Tibial nerve (tissue), 4 donors: ENCODE measurements around the gene GAL3ST3. TPM values are rescaled to one million over a fixed set of nuclear protein-coding genes. Genes with fewer than 3 reads are reported as not detected.

Source experiments
- DNase-seq, 2 donors: peaks; one replicate each; pipeline ENCODE4 v3.0.0-alpha.2; 2019; ENCODE audit warnings: low spot score in 2 of 2
- H3K27ac ChIP-seq, 4 donors: fragments of 200-600 bp; sonication (generic) in 3 of 4; one replicate each; pipeline ENCODE4 v1.5.1; 2017 to 2019; ENCODE audit warnings: mild to moderate bottlenecking in 1 of 4
- H3K27me3 ChIP-seq, 2 donors: fragments of 200-600 bp; sonication (generic) in 1 of 2; one replicate each; pipeline versions ENCODE4 v1.5.1 to v1.6.0; 2017 to 2019
- H3K36me3 ChIP-seq, 3 donors: fragments of 200-600 bp; sonication (generic); one replicate each; pipeline ENCODE4 v1.5.1; 2018 to 2019
- H3K4me1 ChIP-seq, 4 donors: fragments of 200-600 bp; sonication (generic) in 3 of 4; one replicate each; pipeline ENCODE4 v1.5.1; 2017 to 2019
- H3K4me3 ChIP-seq, 4 donors: fragments of 200-600 bp; sonication (generic) in 3 of 4; one replicate each; pipeline ENCODE4 v1.5.1; 2017 to 2019; ENCODE audit warnings: mild to moderate bottlenecking in 1 of 4, moderate library complexity in 1 of 4
- H3K9me3 ChIP-seq, 4 donors: fragments of 200-600 bp; sonication (generic) in 3 of 4; one replicate each; pipeline ENCODE4 v1.5.1; 2017 to 2019
- EP300 ChIP-seq, 2 donors: sonication (generic); formaldehyde crosslinking; IDR thresholded peaks; one replicate each; pipeline ENCODE4 v1.6.1; 2017; ENCODE audit warnings: antibody characterized with exemption in 2 of 2, mild to moderate bottlenecking in 1 of 2
- POLR2A ChIP-seq, 2 donors: fragments of 450-650 bp; IDR thresholded peaks; one replicate each; pipeline ENCODE4 v1.6.1; 2017; ENCODE audit warnings: antibody characterized with exemption in 2 of 2, mild to moderate bottlenecking in 2 of 2, moderate library complexity in 2 of 2
- WGBS, 2 donors: methylation state at CpG; one replicate each; pipeline ENCODE4 v1.1.5; 2018; 5-methylcytosine and 5-hydroxymethylcytosine counted together
- total RNA-seq, 4 donors: library from RNA; depleted of rRNA; stranded (reverse); fragments of >200 nt; gene quantifications; one replicate each; pipeline ENCODE4 v1.1.0, GENCODE V29; 2016
- TF ChIP-seq, protein P1 (sequence below), 5 experiments: fragments of 200-600 bp in 3 of 5; fragments of 450-650 bp in 2 of 5; sonication (generic) in 3 of 5; IDR thresholded peaks; one replicate each; pipeline ENCODE4 v1.5.1; 2016 to 2019; ENCODE audit warnings: antibody characterized with exemption in 5 of 5, mild to moderate bottlenecking in 3 of 5, moderate library complexity in 2 of 5

Gene GAL3ST3
- total RNA-seq, 4 donors from 2014 or later: not detected

DNA sequence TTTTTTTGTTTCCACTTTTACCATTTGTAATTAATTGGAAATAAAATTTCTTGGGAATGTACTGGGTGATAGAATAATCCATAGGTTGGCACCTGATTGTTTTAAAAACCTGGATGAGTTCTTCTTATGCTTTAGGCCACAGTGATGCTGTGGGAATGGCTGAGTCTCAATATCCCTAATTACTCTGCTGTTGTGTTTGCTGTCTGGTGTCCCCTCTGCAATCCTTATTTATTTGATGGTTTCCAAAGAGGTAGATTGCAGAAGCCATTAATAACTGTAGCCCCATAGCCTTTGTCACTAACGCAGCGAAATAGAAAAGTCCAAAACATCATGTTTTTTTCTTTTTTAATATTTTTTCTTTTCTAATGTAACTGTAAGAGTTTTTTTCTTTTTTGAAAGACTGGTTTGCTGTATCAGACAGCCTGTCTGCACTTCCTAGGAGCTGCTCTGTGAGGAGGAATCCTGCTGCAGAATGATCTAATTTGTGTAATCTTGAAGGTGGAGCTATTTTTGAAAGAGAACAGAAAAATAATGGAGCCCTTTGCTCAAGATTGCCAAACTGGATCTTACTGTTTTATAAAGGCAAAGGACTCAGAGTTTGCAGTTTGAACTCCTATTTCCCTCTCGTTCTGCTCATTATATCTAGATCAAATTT lies 36.0 kb upstream of the GAL3ST3 start:
- no peak for DNase-seq
- Histone ChIP-seq H3K9me3 (no peaks in the 10 kb centered on the region), H3K4me3 (no peak overlapping the region), H3K27ac (no peak overlapping the region), H3K27me3 (no peaks in the 10 kb centered on the region), H3K4me1 (peaks cover 0 to 66% (median 37%) of the 10 kb centered on the region in 4 donors), H3K36me3 (no peaks in the 10 kb centered on the region)
- 85 to 91% methylated on average over 3 of the region's 3 CpGs for WGBS, 2 donors
- TF ChIP-seq POLR2A (IDR thresholded peaks at IDR 0.05) (no peak), EP300 (IDR thresholded peaks at IDR 0.05) (no peak)
- TF ChIP-seq, protein P1, sequence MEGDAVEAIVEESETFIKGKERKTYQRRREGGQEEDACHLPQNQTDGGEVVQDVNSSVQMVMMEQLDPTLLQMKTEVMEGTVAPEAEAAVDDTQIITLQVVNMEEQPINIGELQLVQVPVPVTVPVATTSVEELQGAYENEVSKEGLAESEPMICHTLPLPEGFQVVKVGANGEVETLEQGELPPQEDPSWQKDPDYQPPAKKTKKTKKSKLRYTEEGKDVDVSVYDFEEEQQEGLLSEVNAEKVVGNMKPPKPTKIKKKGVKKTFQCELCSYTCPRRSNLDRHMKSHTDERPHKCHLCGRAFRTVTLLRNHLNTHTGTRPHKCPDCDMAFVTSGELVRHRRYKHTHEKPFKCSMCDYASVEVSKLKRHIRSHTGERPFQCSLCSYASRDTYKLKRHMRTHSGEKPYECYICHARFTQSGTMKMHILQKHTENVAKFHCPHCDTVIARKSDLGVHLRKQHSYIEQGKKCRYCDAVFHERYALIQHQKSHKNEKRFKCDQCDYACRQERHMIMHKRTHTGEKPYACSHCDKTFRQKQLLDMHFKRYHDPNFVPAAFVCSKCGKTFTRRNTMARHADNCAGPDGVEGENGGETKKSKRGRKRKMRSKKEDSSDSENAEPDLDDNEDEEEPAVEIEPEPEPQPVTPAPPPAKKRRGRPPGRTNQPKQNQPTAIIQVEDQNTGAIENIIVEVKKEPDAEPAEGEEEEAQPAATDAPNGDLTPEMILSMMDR (IDR thresholded peaks at IDR 0.05): no peak

DNA sequence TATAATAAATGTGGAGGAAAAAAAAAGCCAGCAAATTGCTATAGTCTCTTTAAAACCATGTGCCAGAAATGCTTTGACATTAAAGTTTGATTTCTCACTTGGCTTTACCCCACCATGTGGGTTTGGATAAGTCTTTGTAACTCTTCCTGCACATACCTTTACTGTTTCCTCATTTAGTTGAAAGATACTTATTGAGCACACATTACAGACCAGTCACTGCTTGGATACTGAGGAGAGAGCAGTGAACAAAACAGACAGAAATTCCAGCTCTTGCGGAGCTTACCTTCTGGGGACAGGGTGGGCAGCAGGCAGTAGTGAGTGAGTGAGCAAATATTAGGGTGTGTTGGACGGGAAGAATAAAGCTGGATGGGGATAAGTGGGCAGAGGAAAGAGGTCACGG lies 34.8 kb upstream of the GAL3ST3 start:
- TF ChIP-seq, protein P1 (IDR thresholded peaks at IDR 0.05): no peak
- no peak for TF ChIP-seq EP300 (IDR thresholded peaks at IDR 0.05)
- no peak for TF ChIP-seq POLR2A (IDR thresholded peaks at IDR 0.05)
- whole genome bisulfite sequencing, 2 donors: 91 to 94% methylated on average over 3 of the region's 3 CpGs
- Histone ChIP-seq H3K36me3 (no peaks in the 10 kb centered on the region), H3K9me3 (no peaks in the 10 kb centered on the region), H3K27me3 (no peaks in the 10 kb centered on the region), H3K4me1 (peaks cover 0 to 66% (median 38%) of the 10 kb centered on the region in 4 donors), H3K4me3 (no peak overlapping the region), H3K27ac (peak overlapping the region in 1 of 4 donors; percentile 15)
- no peak for DNase-seq

DNA sequence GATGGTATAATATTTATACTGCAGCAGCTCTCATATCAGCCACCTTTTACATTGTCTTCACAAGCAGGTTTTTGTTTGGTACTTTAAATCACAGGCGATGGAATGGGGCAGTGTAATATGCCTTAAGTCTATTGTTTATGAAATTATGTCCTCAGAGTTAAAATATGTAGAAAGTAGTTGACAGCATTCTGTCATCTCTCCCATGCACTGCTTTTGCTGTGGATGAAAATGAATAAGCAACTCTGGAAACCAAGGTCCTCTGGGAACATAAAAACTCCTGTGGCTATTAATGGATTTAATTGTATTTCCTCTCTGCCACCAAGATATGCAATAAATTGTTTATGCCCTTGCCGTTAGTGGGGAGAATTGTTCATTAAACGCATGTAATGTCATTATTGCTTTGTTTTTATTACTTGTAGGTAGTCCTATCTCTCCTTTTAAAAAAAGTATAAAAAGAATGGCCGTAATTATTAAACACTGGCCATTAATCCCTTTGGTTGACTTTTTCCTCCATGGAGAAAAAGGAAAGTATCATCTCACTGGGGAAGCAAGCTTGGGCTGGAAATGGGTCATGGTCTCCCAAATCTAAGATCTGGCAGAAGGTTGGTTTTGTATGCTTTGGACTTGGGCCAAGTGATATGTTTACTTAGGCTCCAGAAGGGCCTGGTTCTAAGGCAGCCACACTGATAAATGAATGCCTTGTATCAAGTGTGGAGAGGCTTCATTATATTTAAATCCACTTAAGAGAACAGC lies 34.2 kb upstream of the GAL3ST3 start:
- DNase-seq: no peak
- Histone ChIP-seq H3K9me3 (no peaks in the 10 kb centered on the region), H3K27me3 (no peaks in the 10 kb centered on the region), H3K4me1 (peaks cover 0 to 66% (median 38%) of the 10 kb centered on the region in 4 donors), H3K36me3 (no peaks in the 10 kb centered on the region), H3K27ac (peak overlapping the region in 1 of 4 donors; percentile 15), H3K4me3 (no peak overlapping the region)
- TF ChIP-seq EP300 (IDR thresholded peaks at IDR 0.05) (no peak), POLR2A (IDR thresholded peaks at IDR 0.05) (no peak)
- TF ChIP-seq, protein P1 (IDR thresholded peaks at IDR 0.05): no peak
- WGBS, 2 donors: 42 to 44% methylated on average over 4 of the region's 4 CpGs

DNA sequence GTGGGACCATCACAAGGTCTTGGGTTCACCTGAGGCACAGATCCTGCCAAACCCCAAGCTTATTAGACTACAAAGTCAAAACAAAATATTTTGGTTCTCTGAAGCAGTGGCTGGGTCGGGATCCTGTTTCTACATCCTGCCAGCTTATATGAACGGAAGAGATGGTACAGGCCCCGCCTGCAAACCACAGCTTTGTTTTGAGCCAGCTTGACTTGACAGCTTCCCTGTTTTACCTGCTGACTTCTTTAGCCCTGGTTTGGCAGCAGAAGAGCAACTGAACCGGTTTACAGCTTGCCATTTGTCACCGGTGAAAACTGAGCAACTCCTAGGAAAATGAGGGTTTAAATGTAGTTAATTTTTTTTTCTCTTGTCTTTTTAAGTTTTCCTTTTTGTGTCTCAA lies 32.5 kb upstream of the GAL3ST3 start:
- Histone ChIP-seq H3K36me3 (peaks cover 0 to 9% (median 0%) of the 10 kb centered on the region in 3 donors), H3K27ac (peak overlapping the region in 3 of 4 donors; percentile 58 to 68 (median 63)), H3K4me1 (peaks cover 0 to 51% (median 38%) of the 10 kb centered on the region in 4 donors), H3K4me3 (no peak overlapping the region), H3K27me3 (no peaks in the 10 kb centered on the region), H3K9me3 (no peaks in the 10 kb centered on the region)
- TF ChIP-seq POLR2A (IDR thresholded peaks at IDR 0.05) (no peak), EP300 (IDR thresholded peaks at IDR 0.05) (no peak)
- TF ChIP-seq, protein P1 (IDR thresholded peaks at IDR 0.05): no peak
- WGBS, 2 donors: 36 to 37% methylated on average over 5 of the region's 5 CpGs
- peak in 1 of 2 donors; percentile 21 for DNase-seq
